ENCODE data around the gene CYP1A2.

Gene CYP1A2

DNA sequence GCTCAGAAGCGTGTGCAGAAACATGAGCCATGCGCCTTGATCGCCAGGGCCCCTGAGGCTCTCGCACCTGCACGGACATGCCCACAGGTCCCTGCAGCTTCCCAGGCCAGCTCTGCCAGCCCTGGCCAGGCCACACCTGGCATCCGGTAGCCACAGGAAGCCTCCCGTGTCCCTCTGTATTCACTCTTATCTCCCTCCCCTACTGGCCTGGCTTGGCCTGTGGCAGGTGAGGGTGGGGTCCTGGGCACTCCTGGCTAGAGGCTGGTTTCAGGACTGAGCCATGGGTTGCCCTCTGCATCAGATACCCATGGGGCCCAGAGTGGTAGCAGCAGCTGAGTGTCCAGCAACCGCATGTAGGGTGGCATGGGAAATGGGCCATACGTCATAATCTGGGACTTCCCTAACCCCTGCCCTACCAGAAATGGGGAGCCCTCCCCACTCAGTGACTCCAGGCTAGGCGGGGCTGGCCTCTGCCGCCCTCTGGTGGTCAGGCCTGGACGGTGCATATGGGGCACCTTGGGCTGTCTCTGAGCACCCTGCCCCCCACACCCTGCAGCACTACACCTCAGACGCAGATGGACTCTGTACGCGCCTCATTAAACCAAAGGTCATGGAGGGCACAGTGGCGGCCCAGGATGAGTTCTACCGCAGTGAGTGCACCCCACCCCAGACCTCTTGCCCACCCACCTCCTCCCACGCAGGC lies 51.4 kb downstream of the CYP1A2 start:
- 0 out of 2 replicates have a peak overlapping the region, but pooled peaks have one; percentile 6 for H3K9ac ChIP-seq (ENCODE audit: low read length)

GRCh38 chr15:74800559-74801094 lies 52.0 kb downstream of the CYP1A2 start:
- H3K36me3 ChIP-seq (ENCODE audit: low read length): peaks cover 28% of the 10 kb centered on the region
- H3K4me2 ChIP-seq (ENCODE audit: low read depth, low read length, poor library complexity, severe bottlenecking): no peak overlapping the region
- no peaks in the 10 kb centered on the region for H3K9me3 ChIP-seq (ENCODE audit: insufficient read depth, low read length)
- no peak overlapping the region for H3K27ac ChIP-seq (ENCODE audit: low read depth, low read length)
- no peaks in the 10 kb centered on the region for H4K20me1 ChIP-seq (ENCODE audit: low read depth, low read length)
- H3K79me2 ChIP-seq (ENCODE audit: insufficient read depth, low read length): peaks cover 26% of the 10 kb centered on the region
- no peaks in the 10 kb centered on the region for H3K27me3 ChIP-seq (ENCODE audit: low read length)
- no peak for TF ChIP-seq CTCF (IDR thresholded peaks at IDR 0.05; ENCODE audit: insufficient read depth, low read length, poor library complexity, severe bottlenecking)
- no peak for TF ChIP-seq EZH2phosphoT487 (conservative IDR thresholded peaks at IDR 0.05; ENCODE audit: low read length)
- no peaks in the 10 kb centered on the region for H3K9me2 ChIP-seq (replicated peaks; ENCODE audit: insufficient read depth, low read length)
- H3K4me3 ChIP-seq (ENCODE audit: insufficient read depth, low read length, poor library complexity, severe bottlenecking): no peak overlapping the region
- no peak overlapping the region for H3K9ac ChIP-seq (ENCODE audit: low read length)
- no peak overlapping the region for H2AFZ ChIP-seq (ENCODE audit: low read depth, low read length, severe bottlenecking)
- peaks cover 24% of the 10 kb centered on the region; the same call in 1 of the 2 replicates for H3F3A ChIP-seq (ENCODE audit: insufficient read depth)

More for the DNA sequence above, 51.4 kb downstream of the CYP1A2 start:
- peaks cover 24% of the 10 kb centered on the region; the same call in 1 of the 2 replicates for H3F3A ChIP-seq (ENCODE audit: insufficient read depth)
- no peaks in the 10 kb centered on the region for H3K9me2 ChIP-seq (replicated peaks; ENCODE audit: insufficient read depth, low read length)
- peaks cover 32% of the 10 kb centered on the region for H3K79me2 ChIP-seq (ENCODE audit: insufficient read depth, low read length)
- H3K4me2 ChIP-seq (ENCODE audit: low read depth, low read length, poor library complexity, severe bottlenecking): peak overlapping the region; percentile 8
- peak overlapping the region; percentile 68 for H3K27ac ChIP-seq (ENCODE audit: low read depth, low read length)
- TF ChIP-seq CTCF (IDR thresholded peaks at IDR 0.05; ENCODE audit: insufficient read depth, low read length, poor library complexity, severe bottlenecking) (peak; percentile 90), EZH2phosphoT487 (conservative IDR thresholded peaks at IDR 0.05; ENCODE audit: low read length) (no peak)
- H3K9me3 ChIP-seq (ENCODE audit: insufficient read depth, low read length): no peaks in the 10 kb centered on the region
- H2AFZ ChIP-seq (ENCODE audit: low read depth, low read length, severe bottlenecking): no peak overlapping the region
- H4K20me1 ChIP-seq (ENCODE audit: low read depth, low read length): no peaks in the 10 kb centered on the region
- no peak overlapping the region for H3K4me3 ChIP-seq (ENCODE audit: insufficient read depth, low read length, poor library complexity, severe bottlenecking)
- H3K36me3 ChIP-seq (ENCODE audit: low read length): peaks cover 28% of the 10 kb centered on the region
- no peaks in the 10 kb centered on the region for H3K27me3 ChIP-seq (ENCODE audit: low read length)

DNA sequence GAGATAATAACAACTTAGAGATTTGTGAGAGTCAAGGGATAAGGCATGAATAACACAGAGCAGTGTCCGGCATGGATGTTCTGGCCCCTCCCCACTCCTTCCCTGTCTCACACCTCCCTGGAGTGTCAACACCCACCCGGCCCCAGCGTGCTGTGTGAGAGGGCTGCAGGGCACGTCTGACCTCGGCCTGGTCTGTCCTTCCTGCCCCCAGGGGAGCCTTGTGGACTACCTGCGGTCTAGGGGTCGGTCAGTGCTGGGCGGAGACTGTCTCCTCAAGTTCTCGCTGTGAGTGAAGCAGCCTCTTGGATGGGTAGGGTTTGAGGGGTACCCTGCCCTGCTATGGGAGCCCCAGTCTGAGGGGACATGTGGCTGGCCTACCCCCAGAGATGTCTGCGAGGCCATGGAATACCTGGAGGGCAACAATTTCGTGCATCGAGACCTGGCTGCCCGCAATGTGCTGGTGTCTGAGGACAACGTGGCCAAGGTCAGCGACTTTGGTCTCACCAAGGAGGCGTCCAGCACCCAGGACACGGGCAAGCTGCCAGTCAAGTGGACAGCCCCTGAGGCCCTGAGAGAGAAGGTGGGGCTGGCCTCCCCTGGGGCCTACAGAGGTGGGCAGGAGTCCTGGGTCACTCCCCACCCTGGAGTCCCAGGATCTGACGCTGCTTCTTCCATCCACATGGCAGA lies 52.8 kb downstream of the CYP1A2 start:
- Histone ChIP-seq H3K4me3 (ENCODE audit: insufficient read depth, low read length, poor library complexity, severe bottlenecking) (no peak overlapping the region), H3K79me2 (ENCODE audit: insufficient read depth, low read length) (peaks cover 18% of the 10 kb centered on the region; the same call in 1 of the 2 replicates), H3K9me3 (ENCODE audit: insufficient read depth, low read length) (no peaks in the 10 kb centered on the region), H2AFZ (ENCODE audit: low read depth, low read length, severe bottlenecking) (no peak overlapping the region), H3K9me2 (replicated peaks; ENCODE audit: insufficient read depth, low read length) (no peaks in the 10 kb centered on the region), H3K27ac (ENCODE audit: low read depth, low read length) (no peak overlapping the region), H3K27me3 (ENCODE audit: low read length) (no peaks in the 10 kb centered on the region), H3F3A (ENCODE audit: insufficient read depth) (peaks cover 26% of the 10 kb centered on the region; the same call in 1 of the 2 replicates), H3K4me2 (ENCODE audit: low read depth, low read length, poor library complexity, severe bottlenecking) (no peak overlapping the region), H3K9ac (ENCODE audit: low read length) (no peak overlapping the region), H3K36me3 (ENCODE audit: low read length) (peaks cover 28% of the 10 kb centered on the region), H4K20me1 (ENCODE audit: low read depth, low read length) (no peaks in the 10 kb centered on the region)
- TF ChIP-seq EZH2phosphoT487 (conservative IDR thresholded peaks at IDR 0.05; ENCODE audit: low read length) (no peak), CTCF (IDR thresholded peaks at IDR 0.05; ENCODE audit: insufficient read depth, low read length, poor library complexity, severe bottlenecking) (no peak)

All from SU-DHL-6 (cell line).